ENCODE data around the gene IBA57.

IBA57 gene

DNA sequence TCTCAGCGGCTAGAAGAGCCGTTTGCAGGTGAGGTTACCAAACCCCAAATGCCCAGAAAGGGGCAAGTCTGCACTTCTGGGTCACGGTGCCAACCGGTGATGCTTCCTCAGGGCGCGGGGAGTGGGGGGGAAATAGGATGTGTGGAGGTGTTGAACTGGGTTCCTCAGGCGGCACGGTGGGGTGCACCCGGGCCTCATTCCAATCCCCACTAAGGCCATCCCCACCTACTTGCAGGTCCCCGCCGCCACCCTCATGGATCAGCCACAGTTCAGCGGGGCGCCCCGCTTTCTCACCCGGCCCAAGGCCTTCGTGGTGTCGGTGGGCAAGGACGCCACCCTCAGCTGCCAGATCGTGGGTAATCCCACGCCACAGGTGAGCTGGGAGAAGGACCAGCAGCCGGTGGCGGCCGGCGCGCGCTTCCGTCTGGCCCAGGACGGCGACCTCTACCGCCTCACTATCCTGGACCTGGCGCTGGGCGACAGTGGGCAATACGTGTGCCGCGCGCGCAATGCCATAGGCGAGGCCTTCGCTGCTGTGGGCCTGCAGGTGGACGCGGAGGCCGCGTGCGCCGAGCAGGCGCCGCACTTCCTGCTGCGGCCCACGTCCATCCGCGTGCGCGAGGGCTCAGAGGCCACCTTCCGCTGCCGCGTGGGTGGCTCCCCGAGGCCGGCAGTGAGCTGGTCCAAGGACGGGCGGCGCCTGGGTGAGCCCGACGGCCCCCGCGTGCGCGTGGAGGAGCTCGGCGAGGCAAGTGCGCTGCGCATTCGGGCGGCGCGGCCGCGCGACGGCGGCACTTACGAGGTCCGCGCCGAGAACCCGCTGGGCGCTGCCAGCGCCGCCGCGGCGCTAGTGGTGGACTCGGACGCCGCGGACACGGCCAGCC lies 46.2 kb downstream of the IBA57 start (continued):
- TF ChIP-seq, protein P1, sequence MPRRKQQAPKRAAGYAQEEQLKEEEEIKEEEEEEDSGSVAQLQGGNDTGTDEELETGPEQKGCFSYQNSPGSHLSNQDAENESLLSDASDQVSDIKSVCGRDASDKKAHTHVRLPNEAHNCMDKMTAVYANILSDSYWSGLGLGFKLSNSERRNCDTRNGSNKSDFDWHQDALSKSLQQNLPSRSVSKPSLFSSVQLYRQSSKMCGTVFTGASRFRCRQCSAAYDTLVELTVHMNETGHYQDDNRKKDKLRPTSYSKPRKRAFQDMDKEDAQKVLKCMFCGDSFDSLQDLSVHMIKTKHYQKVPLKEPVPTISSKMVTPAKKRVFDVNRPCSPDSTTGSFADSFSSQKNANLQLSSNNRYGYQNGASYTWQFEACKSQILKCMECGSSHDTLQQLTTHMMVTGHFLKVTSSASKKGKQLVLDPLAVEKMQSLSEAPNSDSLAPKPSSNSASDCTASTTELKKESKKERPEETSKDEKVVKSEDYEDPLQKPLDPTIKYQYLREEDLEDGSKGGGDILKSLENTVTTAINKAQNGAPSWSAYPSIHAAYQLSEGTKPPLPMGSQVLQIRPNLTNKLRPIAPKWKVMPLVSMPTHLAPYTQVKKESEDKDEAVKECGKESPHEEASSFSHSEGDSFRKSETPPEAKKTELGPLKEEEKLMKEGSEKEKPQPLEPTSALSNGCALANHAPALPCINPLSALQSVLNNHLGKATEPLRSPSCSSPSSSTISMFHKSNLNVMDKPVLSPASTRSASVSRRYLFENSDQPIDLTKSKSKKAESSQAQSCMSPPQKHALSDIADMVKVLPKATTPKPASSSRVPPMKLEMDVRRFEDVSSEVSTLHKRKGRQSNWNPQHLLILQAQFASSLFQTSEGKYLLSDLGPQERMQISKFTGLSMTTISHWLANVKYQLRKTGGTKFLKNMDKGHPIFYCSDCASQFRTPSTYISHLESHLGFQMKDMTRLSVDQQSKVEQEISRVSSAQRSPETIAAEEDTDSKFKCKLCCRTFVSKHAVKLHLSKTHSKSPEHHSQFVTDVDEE (CRISPR knock-in tag; IDR thresholded peaks at IDR 0.05): no peak
- TF ChIP-seq ZC3H10 (CRISPR knock-in tag; IDR thresholded peaks at IDR 0.05) (no peak), TOX (CRISPR knock-in tag; IDR thresholded peaks at IDR 0.05; ENCODE audit: borderline replicate concordance) (no peak), ISL1 (CRISPR knock-in tag; IDR thresholded peaks at IDR 0.05) (no peak)

DNA sequence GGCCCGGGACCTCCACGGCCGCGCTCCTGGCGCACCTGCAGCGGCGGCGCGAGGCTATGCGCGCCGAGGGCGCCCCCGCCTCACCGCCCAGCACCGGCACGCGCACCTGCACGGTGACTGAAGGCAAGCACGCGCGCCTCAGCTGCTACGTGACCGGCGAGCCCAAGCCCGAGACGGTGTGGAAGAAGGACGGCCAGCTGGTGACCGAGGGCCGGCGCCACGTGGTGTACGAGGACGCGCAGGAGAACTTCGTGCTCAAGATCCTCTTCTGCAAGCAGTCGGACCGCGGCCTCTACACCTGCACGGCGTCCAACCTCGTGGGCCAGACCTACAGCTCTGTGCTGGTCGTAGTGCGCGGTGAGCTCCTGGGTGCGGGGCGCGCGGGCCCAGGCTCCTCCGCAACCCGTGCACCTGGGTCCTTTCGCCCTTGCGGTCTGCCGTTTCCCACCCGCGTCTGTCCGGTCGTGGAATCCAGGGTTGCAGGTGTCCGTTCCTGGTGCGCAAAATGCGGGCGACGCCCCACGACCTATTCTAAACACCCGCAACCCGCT lies 46.9 kb downstream of the IBA57 start:
- ATAC-seq: no peak
- TF ChIP-seq ESRRG (CRISPR knock-in tag; IDR thresholded peaks at IDR 0.05) (no peak), OSR1 (CRISPR knock-in tag; IDR thresholded peaks at IDR 0.05) (no peak), ISL1 (CRISPR knock-in tag; IDR thresholded peaks at IDR 0.05) (no peak), SNAI2 (CRISPR knock-in tag; IDR thresholded peaks at IDR 0.05) (no peak), ZFP30 (CRISPR knock-in tag; IDR thresholded peaks at IDR 0.05) (no peak), PPARA (CRISPR knock-in tag; IDR thresholded peaks at IDR 0.05; ENCODE audit: borderline replicate concordance) (no peak), CSDC2 (CRISPR knock-in tag; IDR thresholded peaks at IDR 0.05) (no peak), BACH2 (CRISPR knock-in tag; IDR thresholded peaks at IDR 0.05; ENCODE audit: borderline replicate concordance) (no peak), ZNF8 (CRISPR knock-in tag; IDR thresholded peaks at IDR 0.05) (no peak)
- TF ChIP-seq, protein P2, sequence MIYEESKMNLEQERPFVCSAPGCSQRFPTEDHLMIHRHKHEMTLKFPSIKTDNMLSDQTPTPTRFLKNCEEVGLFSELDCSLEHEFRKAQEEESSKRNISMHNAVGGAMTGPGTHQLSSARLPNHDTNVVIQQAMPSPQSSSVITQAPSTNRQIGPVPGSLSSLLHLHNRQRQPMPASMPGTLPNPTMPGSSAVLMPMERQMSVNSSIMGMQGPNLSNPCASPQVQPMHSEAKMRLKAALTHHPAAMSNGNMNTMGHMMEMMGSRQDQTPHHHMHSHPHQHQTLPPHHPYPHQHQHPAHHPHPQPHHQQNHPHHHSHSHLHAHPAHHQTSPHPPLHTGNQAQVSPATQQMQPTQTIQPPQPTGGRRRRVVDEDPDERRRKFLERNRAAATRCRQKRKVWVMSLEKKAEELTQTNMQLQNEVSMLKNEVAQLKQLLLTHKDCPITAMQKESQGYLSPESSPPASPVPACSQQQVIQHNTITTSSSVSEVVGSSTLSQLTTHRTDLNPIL (CRISPR knock-in tag; IDR thresholded peaks at IDR 0.05; ENCODE audit: low read depth): no peak
- TF ChIP-seq, protein P1 (CRISPR knock-in tag; IDR thresholded peaks at IDR 0.05): no peak

DNA sequence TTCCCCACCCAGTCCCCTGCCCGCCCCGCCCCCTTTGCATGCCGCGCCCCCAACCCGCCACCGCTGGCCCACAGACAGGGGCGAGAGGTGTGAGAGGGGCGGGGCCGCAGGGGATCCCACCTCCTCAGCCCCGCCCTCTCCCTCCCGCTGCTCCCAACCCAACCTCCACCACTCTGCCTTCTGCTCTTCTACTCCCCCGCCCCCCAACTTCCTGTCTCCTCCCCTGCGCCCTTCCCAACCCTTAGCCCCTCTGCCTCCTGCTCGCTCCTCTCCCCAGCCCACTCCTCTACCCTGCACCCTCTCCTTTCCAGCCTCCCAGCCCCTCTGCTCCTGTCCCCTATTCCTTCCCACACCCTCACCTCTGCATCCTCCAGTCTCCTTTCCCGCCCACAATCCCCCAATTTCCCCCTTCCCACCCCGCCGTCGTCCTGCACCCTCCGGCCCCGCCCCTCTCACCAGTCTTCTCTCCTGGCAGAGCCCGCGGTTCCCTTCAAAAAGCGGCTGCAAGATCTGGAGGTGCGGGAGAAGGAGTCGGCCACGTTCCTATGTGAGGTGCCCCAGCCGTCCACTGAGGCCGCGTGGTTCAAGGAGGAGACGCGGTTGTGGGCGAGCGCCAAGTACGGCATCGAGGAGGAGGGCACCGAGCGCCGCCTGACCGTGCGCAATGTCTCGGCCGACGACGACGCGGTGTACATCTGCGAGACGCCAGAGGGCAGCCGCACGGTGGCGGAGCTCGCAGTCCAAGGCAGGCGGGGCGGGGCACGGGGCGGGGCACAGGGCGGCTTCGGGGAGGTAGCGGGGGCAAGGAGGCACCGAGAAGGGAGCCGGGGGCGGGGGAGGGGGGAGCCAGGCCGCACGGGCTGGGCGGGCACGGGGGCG lies 47.6 kb downstream of the IBA57 start:
- ATAC-seq: peak; percentile 96
- TF ChIP-seq TOX (CRISPR knock-in tag; IDR thresholded peaks at IDR 0.05; ENCODE audit: borderline replicate concordance) (no peak), GLIS3 (CRISPR knock-in tag; IDR thresholded peaks at IDR 0.05) (no peak), ZNF8 (CRISPR knock-in tag; IDR thresholded peaks at IDR 0.05) (no peak), ARNTL (CRISPR knock-in tag; IDR thresholded peaks at IDR 0.05; ENCODE audit: borderline replicate concordance, low read depth) (no peak), ZFP30 (CRISPR knock-in tag; IDR thresholded peaks at IDR 0.05) (no peak)
- TF ChIP-seq, protein P3, sequence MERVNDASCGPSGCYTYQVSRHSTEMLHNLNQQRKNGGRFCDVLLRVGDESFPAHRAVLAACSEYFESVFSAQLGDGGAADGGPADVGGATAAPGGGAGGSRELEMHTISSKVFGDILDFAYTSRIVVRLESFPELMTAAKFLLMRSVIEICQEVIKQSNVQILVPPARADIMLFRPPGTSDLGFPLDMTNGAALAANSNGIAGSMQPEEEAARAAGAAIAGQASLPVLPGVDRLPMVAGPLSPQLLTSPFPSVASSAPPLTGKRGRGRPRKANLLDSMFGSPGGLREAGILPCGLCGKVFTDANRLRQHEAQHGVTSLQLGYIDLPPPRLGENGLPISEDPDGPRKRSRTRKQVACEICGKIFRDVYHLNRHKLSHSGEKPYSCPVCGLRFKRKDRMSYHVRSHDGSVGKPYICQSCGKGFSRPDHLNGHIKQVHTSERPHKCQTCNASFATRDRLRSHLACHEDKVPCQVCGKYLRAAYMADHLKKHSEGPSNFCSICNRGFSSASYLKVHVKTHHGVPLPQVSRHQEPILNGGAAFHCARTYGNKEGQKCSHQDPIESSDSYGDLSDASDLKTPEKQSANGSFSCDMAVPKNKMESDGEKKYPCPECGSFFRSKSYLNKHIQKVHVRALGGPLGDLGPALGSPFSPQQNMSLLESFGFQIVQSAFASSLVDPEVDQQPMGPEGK (CRISPR knock-in tag; IDR thresholded peaks at IDR 0.05; ENCODE audit: borderline replicate concordance): no peak
- TF ChIP-seq, protein P4, sequence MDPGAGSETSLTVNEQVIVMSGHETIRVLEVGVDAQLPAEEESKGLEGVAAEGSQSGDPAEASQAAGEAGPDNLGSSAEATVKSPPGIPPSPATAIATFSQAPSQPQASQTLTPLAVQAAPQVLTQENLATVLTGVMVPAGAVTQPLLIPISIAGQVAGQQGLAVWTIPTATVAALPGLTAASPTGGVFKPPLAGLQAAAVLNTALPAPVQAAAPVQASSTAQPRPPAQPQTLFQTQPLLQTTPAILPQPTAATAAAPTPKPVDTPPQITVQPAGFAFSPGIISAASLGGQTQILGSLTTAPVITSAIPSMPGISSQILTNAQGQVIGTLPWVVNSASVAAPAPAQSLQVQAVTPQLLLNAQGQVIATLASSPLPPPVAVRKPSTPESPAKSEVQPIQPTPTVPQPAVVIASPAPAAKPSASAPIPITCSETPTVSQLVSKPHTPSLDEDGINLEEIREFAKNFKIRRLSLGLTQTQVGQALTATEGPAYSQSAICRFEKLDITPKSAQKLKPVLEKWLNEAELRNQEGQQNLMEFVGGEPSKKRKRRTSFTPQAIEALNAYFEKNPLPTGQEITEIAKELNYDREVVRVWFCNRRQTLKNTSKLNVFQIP (CRISPR knock-in tag; IDR thresholded peaks at IDR 0.05; ENCODE audit: borderline replicate concordance, low read depth): no peak
